ENCODE data around the gene TNF.

DNA sequence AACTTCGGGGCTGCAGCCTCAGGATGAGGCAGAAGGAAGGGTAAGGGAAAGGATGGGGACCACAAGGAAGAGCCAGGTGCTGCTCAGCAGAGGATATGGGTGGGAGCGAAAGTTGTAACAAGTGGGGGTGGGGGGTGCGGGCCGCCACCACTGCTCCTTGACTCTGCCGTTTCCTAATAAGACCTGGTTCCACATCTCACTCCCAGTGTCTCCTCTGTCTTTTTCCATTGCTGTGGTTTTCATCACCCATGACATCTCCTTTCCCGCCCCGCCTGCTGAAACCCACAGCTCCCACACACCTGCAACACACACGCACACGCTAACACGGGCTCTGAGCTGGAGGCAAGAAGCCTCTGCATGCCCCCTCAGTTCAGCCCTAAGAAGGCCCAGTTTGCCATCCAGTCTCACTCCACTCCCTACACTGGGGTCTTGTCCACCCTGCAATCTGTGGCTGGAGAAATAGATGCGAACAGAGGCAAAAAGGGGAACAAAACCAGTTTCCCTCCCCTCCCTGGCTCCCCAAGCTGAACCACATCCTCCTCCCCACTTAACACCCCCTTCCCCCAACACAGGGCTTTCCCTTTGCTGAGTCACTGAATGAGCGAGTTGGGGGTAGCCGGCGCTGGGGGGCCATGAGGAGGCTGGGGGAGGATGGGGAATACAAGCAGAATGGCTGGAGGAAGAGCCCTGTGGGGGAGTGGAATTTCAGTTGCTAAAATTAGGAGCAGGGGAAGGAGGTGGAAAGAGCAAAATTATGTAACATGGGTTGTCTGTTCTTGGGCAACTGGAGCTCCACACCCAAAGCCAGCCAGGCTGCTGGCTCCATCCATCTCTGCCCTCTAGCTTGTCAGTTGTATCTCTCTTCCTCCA is 16.5 kb upstream of the TNF start:
- TF ChIP-seq, protein P1, sequence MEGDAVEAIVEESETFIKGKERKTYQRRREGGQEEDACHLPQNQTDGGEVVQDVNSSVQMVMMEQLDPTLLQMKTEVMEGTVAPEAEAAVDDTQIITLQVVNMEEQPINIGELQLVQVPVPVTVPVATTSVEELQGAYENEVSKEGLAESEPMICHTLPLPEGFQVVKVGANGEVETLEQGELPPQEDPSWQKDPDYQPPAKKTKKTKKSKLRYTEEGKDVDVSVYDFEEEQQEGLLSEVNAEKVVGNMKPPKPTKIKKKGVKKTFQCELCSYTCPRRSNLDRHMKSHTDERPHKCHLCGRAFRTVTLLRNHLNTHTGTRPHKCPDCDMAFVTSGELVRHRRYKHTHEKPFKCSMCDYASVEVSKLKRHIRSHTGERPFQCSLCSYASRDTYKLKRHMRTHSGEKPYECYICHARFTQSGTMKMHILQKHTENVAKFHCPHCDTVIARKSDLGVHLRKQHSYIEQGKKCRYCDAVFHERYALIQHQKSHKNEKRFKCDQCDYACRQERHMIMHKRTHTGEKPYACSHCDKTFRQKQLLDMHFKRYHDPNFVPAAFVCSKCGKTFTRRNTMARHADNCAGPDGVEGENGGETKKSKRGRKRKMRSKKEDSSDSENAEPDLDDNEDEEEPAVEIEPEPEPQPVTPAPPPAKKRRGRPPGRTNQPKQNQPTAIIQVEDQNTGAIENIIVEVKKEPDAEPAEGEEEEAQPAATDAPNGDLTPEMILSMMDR (IDR thresholded peaks at IDR 0.05; ENCODE audit: low read depth, low read length): no peak
- TF ChIP-seq POLR2A (IDR thresholded peaks at IDR 0.05; ENCODE audit: extremely low read depth, insufficient read length): no peak
- TF ChIP-seq, protein P2, sequence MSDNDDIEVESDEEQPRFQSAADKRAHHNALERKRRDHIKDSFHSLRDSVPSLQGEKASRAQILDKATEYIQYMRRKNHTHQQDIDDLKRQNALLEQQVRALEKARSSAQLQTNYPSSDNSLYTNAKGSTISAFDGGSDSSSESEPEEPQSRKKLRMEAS (IDR thresholded peaks at IDR 0.05; ENCODE audit: low read depth, low read length): no peak; the same call in 1 of the 2 replicates

All from NB4 (cell line).